ENCODE measurements around the gene ZNF423.

Gene ZNF423

DNA sequence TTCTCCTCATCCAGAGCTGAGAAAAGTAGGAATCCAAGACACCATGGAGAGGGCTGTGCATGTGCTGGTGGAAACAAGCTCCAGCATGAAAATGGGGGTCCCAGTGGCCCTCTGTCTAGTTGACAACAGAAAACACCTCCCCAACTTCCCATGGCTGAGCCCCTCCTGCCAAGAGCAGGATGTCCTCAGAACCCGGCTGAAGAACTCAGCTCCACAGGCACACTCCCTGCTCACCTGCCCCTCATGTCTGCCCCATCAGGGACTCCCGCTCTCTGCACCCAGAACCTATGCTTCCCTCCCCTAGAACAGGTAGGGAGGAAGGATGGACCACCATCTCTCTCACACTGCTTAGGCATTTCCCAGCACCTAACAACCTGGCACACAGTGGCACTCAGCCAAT lies 315.1 kb downstream of the ZNF423 start:
- no peak for DNase-seq (ENCODE audit: low read depth in 1 of 2, low spot score in 1 of 2)

DNA sequence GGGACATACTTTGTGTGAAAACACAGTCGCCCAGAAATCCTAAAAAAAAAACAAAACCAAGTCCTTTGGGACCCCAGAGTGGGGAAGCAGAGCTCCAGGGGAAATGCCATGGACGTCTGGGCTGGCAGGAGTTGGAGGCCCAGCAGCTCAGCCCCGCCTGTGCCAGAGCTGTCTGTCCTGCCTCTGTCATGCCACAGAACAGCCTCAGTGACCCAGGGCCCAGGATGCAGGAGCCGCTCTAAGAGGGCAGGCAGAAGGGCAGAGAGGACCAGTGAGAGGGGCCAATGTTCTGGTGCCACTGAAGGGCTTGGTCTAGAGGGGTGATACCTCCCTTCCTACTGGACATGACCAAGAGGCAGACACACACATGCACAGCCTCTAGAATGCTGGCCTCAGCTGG lies 316.2 kb downstream of the ZNF423 start:
- no peak for DNase-seq (ENCODE audit: low read depth in 1 of 2, low spot score in 1 of 2)

DNA sequence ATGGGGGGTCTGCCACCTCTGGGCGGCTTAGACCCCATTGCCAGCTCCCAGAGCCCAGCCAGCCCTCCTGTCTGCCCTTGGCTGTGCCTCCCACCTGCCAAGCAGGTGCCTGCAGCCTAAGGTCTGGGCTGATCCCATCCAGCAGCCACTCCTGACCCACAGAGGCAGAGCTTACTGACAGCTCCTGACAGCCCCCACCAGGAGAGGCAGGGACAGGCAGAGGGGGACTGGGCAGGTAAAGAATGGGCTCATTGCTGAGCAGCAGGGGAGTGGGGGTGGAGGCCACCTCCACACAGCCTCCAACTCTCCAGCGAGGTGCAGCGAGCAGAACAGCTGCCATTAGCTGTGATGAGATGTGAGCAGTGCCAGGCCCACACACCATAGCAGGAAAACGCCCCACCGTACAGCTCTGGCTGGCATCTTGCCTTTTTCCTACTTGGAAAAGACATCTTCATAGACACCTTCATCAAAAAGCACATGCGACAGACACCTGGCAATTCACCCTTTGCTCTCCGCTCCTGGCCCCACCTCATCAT lies 317.9 kb downstream of the ZNF423 start:
- no peak for DNase-seq (ENCODE audit: low read depth in 1 of 2, low spot score in 1 of 2)

DNA sequence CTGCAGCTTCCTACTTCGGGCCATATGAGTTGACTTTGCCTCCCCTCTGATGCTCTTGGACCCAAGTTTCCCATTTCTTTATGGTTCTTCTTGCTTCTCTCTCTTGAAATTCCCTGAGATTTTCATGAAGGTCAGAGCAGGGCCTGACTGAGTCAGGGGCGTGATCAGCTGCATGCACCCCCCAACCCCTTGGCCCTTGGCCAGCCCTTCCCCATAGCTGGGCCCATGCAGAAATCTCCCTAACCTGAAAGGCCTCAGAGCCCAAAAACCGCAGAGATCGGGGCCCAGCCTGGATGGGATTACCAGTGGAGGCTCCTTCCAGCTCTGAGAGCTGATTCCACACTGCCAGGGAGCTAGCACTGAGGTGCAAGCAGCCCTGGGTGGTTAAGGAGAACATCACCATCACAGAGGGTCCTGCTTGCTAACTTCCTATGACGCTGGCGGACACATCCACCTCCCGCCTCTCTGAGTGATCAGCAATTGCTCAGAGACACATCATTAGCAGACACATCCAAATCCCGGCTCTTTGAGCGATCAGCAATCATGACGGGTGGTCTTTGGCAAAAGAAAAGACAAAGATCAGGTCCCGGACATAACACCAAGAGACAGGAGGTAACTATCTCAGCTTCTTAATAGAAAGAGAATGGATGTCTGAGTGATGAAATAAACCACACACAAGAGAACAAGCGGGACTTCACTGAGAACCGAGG lies 320.9 kb downstream of the ZNF423 start:
- DNase-seq (ENCODE audit: low read depth in 1 of 2, low spot score in 1 of 2) = no peak

DNA sequence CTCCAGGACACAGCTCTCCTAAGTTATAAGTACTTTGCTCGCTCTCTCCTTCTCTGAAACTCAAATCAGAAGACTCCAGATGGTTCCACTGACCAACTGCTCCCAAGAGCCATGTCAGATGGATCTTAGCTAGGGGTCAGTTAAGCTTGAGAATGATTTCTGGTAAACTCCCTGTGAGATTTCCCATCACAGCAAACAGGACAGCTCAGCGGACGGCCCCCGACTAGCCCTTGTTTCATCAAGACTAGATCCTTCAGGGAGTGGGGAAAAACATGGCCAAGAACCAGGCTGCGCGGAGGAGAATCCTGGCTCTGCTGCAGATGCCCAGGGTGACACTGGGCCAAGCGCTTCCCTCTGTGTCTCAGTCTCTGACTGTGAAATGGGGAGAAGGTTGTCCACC lies 322.5 kb downstream of the ZNF423 start:
- no peak for DNase-seq (ENCODE audit: low read depth in 1 of 2, low spot score in 1 of 2)

DNA sequence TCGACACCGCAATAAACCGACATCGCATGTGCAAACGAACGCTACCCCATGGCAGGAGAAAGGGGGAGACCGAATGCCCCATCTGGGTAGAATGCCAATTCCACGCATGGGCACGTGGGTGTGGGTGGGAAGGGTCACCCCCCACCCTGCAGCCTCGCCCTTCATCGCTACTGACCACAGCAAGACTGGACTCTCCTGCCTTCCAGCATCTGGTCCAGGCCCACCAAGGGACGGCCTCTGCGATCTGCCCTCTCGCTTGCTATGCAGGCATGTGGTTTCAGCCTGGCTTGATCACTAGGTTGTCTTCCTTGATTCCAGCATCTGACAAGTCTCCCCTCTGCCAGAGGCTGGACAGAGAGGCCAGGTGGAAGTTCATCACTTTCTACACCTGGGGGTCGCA lies 323.0 kb downstream of the ZNF423 start:
- no peak for DNase-seq (ENCODE audit: low read depth in 1 of 2, low spot score in 1 of 2)

DNA sequence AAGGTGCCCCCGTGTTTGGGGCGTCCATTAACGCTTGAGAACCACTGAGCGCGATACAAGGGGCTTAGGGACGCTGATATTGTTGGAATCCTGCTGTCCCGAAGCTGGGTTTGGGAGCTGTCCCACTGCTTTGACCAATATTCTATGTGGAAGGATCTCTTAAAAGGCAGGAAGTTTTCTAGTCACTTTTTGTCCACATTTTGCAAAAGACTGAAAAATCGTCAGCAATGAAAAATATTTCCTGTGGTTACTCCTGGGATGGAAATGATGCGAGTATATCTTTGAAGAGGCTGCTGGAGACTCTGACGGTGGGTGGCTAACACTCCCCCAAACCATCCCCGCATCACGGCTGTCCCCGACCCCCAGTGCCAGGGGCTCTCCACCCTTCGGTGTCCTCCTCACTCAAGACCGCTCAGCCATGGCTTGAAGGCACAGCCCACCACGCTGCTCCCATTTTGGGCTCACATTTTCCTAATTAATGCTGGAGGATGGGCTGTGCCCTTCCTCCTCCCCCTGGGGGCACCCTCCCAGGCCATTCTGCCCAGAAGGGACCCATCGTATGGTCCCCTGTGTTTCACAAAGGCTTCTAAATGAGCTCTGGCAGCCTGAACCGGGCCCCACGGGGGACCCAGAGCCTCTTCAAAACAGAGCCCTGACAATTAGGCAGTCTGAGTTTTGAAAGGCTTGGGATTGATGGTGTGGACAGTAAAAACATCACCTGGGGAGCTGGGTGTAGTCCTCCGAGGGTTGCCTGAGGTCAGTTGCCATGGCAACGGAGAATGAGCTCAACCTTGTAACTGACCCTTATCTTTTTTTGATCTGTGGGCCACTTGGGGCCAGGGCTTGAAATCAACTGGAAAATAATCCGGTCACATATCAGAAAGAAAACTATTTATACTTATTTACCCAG lies 323.7 kb downstream of the ZNF423 start:
- no peak for DNase-seq (ENCODE audit: low read depth in 1 of 2, low spot score in 1 of 2)

DNA sequence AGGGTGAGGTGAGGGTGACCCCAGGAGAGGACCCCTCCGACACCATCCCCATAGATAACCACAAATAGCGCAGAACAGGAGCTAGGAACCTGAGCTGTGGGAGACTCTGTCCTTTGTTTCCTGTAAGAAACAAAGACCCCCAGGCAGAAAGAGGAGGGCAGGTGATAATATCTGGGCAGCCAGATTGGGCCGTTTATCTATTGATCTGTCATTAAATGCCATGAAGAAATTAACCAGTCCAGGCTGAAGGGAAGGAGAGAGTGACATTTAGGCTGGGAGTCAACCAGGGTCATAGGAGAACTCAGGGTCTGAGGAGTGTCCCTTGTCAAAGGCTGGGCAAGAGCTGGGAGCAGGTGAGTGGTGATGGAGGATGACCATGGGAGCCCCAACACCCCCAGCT lies 324.5 kb downstream of the ZNF423 start:
- no peak for DNase-seq (ENCODE audit: low read depth in 1 of 2, low spot score in 1 of 2)

DNA sequence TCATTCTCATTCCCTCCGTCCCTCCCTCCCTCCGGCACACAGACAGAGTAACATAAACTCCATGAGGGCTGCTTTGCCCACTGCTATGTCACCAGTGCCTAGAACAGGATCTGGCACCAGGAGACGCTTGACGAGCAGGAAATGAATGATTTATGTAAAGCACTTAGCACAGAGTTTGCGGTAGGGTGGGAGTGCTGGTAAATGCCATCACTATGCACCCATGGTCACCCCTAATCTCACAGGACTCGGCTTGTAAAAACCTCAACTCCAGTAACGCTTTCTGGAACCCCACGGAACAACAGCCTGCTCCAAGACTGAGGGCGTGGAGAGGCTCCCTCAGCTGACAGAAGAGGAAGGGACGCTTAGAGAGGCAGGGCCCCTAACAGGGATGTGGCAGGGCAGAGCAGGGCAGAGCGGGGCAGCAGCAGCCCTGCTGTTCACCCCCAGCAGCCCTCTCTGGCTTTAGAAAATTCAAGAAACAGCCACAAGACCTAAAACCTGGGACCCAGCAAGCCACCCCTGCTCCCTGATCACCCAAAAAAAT lies 325.4 kb downstream of the ZNF423 start:
- DNase-seq (ENCODE audit: low read depth in 1 of 2, low spot score in 1 of 2) = no peak

DNA sequence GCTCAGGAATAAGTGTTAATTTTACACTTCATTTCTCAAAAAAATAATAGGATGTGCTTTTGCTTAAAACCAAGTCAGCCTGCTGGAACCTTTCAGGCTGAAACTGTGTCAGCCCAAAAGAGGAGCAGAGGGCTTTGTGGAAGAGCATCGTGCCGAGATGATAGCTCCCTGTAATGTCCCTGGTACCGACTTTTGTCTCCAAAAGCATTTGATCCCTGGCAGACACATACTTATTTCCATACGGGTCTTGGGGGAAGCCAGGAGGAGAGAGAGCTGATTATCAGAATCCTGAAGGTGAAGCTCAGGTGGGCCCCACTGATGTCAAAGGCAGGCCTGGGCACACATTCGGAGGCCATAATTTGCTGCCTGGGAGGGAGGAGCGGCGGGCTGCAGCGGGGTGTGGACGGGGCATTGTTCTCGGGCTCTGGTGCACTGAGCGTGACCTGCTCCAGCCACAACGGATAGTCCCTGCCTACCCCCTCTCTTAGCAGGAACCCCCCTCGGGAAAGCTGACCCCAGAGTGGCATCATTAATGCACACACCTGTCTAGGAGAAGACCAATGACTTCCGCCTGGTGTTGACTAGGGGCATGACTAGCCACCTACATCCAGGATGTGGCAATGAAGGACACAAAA lies 326.4 kb downstream of the ZNF423 start:
- DNase-seq (ENCODE audit: low read depth in 1 of 2, low spot score in 1 of 2) = no peak

DNA sequence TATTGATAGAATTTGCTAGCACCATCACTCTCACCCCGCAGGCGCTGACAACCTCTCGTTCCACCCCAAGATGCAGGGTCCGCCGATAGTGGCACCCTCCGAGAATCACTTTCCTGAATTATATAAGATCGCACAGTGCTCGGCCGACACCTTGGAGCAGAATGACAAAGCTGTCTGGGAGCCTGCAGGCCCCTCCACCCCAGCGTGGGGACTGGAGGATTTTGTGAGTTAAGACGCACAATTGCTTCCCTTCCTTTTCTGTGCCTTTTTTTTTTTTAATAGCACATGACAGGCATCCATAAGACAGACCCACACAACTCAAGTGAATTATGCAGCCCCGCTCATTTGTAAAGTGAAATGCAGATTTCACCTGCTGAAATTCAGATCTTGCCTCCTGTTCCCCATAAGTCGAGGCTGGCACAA lies 327.0 kb downstream of the ZNF423 start:
- DNase-seq (ENCODE audit: low read depth in 1 of 2, low spot score in 1 of 2) = no peak

DNA sequence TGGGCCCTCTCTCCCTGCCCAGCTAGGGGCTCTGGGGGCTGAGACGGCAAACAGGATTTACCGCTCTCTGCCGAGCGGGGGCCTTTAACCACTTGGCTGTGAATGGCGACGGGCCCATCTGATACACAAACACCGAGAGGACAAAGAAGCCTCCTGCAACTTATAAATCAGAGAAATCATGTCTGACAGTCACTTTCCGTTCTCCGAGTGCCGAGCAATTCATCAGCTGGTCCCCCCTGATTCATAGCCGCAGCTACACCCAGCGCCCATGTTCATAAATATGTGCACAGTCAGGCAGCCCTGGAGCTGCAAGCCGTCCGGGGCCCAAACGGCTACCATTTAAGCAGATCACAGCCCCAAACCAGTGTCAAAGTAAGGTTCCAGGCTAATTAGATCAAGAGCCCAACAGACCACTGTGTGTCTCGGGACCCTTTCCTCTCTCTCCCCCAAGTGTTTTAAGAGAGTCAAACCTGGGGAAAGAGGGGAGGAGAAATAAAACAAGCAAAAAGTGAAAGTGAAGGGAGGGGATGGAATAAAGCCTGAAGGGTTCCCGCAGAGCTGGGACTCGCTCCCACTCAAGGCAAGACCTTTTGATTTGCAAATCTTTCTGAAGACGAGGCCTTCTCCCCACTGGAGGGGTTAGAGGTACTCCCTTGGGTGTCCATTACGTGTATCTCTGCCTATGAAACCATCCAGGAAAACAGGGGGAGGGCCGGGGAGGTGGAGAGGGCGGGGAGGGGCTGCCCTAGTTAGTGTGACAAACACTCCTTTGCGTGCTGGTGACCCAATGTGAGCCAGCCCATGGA lies 327.6 kb downstream of the ZNF423 start:
- no peak for DNase-seq (ENCODE audit: low read depth in 1 of 2, low spot score in 1 of 2)

DNA sequence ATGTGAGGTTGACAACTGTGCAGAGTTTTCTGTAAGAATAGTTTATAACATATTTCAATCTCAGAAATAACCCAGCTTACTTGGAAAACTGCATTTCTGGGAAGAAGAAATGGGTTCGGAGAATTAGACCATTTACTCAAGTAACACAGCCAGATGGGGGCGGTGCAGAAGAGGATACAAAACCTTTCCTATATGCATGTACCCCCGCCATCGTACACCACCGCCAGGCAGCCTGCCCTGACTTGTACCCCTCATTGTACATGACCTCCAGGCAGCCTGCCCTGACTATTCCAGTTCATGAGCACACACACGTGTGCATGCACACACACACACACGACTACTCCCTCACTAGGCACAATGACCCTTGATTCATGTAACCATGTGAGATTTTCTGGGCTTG lies 328.3 kb downstream of the ZNF423 start:
- DNase-seq (ENCODE audit: low read depth in 1 of 2, low spot score in 1 of 2) = no peak

DNA sequence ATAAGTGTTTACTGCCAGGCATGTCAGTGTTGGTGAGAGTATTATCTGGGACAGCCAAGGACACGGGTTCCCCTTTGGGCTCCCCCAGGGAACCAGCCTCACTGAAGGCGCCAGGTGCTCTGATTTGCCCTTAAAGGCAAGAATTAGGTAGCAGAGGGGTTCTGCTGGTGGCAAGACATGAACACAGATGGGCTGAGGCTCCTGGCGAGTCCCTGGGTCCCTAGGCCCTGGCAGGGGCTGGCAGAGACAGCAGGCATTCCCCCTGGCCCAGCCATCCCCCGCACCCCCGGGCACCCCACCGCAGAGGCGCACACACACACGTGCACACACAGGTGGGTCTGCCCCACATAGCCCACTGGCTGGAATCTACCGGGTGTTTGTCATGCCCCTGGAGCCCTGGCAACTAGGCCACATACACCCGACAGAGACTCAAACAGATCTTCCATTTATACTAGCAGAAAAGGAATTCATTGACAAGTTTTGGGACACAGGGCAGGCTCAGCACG lies 329.0 kb downstream of the ZNF423 start:
- DNase-seq (ENCODE audit: low read depth in 1 of 2, low spot score in 1 of 2) = no peak

DNA sequence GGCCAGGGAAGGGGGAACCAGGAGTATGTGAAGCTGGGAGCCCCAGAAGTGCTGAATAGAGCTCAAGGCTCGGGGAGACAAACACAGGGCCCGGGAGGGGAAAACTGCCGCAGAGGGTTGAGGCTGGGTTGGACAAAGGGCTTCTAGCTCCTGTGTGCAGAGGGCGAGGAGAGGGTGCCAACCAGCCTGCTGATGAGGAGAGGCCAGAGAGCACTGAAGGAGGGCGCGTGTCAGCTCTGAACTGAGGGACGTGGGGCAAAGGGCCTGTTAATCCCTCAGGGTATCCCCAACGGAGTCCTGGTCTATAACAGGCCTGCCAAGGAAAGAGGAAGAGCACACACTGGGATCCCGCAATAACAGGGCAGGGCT lies 331.0 kb downstream of the ZNF423 start:
- DNase-seq (ENCODE audit: low read depth in 1 of 2, low spot score in 1 of 2) = no peak

DNA sequence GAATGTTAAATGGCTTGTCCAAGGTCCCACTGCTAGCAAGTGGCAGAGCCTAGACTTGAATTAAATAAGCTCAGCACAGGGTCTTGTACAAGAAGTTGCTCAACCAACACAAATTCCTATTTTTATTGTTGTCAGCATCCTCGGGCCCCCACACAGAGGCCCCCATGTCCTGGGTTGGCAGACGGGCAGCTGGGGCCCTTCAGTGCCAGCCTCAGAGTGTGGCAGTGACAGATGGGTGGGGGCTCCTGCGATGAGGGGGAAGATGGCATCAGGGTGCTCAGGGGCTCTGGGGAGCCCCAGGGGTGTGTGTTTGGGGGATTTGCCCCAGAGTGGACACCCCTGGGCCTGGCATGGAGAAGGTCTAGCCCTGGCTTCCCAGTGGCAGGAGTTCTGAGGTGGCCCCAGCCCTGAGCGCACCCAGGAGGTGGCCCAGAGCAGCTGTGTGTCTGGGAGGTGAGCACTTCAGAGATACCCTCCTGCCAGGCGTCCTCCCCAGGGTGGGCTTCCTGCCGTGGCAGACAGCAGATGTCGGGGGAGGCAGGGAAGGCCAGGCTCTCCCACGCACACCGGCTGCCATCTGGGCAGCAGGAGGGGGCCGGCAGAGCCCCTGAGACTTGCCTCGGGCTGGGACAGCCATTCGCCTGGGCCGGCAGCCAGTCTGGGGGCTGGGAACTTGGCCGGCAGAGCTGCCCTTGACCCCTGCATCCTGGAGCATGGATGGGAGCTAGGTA lies 331.5 kb downstream of the ZNF423 start:
- DNase-seq (ENCODE audit: low read depth in 1 of 2, low spot score in 1 of 2) = no peak

DNA sequence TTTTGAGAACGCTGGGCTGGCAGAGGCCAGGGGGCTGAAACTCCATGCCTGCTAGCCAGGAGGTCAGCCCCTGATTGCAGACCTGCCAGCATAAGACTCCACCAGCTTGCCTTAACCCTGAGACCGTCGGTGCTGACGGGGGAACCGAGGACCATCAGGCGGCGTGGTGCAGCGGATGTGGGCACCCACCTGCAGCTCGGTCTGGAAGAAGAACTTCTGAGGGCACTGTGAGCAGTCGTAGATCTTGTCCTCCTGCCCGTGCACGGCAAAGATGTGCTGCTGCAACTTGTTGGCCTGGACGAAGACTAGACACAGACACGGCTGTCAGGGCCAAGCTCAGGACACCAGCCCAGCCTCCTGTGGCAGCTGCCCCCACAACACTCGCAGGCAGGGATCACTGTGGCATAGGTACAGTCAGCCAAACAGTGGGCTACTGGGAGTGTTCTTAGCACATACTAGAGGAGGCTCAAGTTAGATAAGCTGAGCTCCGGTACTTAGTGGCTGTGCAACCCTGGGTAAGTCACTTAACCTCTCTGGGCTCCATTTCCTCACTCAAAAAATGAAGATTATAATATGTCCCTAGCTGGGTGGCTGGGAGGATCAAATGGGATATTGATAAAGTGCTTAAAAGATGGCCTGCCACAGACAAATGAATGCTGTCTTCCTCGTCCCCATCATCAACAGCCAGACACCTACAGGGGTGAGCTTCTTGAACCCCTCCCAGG lies 332.3 kb downstream of the ZNF423 start:
- DNase-seq (ENCODE audit: low read depth in 1 of 2, low spot score in 1 of 2) = no peak

DNA sequence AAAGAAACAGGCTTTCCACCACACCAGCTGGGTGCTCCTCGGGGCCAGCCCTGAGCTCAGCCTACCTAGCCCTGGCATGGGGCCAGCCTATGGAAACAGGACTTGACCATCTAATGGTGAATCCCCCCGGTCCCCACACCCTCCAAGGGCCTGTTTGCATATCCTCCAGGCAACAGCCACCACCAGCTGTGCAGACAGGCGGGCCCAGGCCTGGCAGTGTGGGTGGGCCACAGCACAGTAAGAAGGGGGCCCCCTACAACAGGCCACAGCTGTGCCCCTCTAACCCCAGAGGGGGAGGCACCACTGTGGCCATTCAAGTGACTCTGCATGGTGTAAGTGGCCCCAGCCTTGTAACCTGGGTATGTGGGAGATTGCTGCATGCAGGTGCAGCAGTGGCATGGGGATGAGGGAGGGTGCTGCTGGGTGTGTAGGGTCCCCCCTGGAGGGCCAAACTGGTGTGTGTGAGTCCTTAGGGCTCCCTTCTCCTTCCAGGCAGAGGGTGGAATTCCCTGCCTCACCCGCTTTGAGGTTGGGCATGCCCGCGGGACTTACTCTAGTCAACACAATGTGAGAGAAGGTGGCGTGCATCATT lies 334.1 kb downstream of the ZNF423 start:
- no peak for DNase-seq (ENCODE audit: low read depth in 1 of 2, low spot score in 1 of 2)

Data from stimulated activated CD4-positive, alpha-beta T cell treated with anti-CD3 and anti-CD28 coated beads, Interleukin-15, amount 100 ng/mL, for 1 hour (primary cell).